Activated naive CD4-positive, alpha-beta T cell treated with Interleukin-2 at 50 U/mL for 16 hours (primary cell): ENCODE measurements around the gene ZNF436.
"Not testable (repeated sequence)": the region's sequence is repeated elsewhere in the genome, so short reads cannot be mapped to it uniquely, and the experiment has no call there.

Source experiments
- DNase-seq: peaks from one replicate; pipeline ENCODE4 v3.0.0-alpha.2; 2020

ZNF436 gene

GRCh38 chr1:23362218-23362713 is 7.4 kb downstream of the ZNF436 start:
- no peak for DNase-seq

DNA sequence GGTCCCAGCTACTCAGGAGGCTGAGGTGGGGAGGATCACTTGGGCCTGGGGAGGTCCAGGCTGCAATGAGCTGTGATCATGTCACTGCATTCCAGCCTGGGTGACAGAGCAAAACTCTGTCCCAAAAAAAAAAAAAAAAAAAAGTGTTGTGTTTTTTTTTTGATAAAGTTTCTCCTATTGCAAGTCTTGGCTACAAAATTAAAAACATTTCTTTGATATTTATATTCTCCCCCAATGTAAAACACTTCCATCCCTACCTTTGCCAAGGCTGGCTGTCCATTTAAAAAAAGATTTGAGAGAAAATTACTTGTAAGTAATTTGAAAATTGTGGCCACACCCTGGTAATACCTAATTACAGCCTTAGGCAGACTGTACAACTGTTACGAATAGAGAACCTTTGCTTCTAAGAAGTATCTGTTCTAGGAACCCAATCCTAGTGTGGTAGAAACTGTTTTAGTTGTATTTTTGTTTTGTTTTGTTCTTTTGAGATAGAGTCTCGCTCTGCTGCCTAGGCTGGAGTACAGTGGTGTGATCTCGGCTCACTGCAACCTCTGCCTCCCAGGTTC is 11.2 kb downstream of the ZNF436 start:
- no peak for DNase-seq

DNA sequence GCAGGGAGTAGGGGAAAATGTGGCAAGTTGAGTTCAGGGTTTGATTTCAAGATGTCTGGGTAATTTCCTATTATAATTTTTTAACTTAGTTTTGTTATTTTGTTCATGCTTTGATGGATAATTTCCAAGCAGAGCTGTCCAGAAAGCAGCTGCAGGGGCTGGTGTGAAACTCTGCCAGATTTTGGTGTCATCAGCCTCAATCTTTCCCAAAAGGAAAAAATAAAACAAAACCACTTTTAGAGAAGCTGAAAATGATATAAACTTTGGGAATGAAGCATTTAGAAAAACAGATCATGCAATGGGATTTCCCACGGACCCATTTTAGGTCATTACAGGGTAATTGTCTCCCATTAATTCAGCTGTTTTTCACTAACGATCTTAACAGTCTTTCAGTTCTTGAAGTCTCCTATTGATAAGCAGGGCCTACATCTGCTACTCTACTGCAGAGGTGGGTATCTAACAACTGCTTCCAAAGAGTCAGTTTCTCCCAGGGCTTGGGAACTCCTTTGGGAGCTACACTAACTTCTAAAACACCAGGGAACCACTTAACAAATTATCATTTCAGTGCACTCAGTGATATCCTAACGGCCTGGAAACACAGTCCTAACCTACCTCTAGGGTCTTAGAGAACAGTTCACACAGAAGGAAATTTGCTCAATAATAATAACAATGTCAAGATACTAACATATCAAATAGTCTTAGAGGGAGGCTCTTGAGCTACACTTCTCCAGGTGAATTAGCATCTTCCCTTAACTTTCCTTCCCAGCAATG is 12.3 kb downstream of the ZNF436 start:
- DNase-seq = no peak

GRCh38 chr1:23356471-23357137 is 13.0 kb downstream of the ZNF436 start:
- no peak for DNase-seq

GRCh38 chr1:23354245-23354644 is 15.4 kb downstream of the ZNF436 start:
- no peak for DNase-seq

DNA sequence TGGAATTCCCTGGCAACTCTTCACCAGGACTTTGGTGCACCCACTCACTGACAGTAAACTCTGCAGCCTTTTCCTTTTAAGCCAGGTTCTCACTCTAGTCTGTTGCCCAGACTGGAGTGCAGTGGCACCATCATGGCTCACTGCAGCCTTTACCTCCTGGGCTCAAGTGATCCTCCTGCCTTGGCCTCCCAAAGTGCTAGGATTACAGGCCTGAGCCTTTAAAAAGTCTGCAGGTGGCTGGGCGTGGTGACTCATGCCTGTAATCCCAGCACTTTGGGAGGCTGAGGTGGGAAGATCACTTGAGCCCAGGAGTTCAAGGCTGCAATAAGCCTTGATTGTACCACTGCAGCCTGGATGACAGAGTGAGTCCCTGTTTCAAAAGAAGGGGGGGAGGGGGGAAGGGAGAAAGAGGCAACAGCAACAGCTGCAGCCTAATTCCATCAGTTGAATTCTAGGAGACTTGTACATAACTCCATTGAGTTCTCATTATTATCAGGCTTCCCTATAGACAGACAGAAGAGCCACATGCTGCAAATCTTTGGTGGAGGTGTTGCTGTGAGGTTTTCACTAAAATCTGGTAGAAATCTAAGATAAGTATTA is 17.4 kb downstream of the ZNF436 start:
- no peak for DNase-seq

DNA sequence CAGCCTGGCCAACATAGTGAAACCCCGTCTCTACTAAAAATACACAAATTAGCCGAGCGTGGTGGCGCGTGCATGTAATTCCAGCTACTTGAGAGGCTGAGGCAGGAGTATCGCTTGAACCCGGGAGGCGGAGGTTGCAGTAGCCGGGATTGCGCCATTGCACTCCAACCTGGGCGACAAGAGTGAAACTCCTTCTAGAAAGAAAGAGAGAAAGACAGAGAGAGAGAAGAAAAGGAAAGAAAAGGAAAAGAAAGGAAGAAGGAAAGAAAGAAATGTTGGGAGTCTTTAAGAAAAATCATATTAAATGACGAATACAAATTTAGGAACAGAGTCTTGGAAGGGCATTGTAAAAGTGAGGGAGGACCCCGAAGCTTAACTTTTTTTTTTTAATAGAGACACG is 23.7 kb downstream of the ZNF436 start:
- no peak for DNase-seq

DNA sequence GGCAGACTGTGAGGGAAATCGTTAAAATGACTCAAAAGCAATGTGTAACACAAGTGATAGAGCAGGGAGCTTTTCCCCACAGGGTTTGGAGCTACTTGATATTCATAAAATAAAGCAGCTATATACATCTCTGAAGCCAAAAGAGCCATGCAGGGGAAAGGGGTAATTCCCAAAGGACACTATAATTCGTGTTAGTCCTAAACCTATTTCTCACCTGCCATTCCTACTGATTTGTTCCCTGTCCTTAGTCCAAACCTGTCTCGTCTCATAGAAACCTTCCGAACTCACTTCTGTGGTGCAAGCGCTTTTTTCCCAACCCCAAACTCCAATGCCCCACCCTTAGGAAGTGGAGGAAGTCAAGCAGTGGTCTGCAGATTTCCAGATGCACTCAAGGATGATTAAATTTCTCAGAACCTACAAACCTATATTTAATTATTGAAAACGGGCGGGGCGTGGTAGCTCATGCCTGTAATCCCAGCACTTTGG is 24.6 kb downstream of the ZNF436 start:
- DNase-seq = no peak

DNA sequence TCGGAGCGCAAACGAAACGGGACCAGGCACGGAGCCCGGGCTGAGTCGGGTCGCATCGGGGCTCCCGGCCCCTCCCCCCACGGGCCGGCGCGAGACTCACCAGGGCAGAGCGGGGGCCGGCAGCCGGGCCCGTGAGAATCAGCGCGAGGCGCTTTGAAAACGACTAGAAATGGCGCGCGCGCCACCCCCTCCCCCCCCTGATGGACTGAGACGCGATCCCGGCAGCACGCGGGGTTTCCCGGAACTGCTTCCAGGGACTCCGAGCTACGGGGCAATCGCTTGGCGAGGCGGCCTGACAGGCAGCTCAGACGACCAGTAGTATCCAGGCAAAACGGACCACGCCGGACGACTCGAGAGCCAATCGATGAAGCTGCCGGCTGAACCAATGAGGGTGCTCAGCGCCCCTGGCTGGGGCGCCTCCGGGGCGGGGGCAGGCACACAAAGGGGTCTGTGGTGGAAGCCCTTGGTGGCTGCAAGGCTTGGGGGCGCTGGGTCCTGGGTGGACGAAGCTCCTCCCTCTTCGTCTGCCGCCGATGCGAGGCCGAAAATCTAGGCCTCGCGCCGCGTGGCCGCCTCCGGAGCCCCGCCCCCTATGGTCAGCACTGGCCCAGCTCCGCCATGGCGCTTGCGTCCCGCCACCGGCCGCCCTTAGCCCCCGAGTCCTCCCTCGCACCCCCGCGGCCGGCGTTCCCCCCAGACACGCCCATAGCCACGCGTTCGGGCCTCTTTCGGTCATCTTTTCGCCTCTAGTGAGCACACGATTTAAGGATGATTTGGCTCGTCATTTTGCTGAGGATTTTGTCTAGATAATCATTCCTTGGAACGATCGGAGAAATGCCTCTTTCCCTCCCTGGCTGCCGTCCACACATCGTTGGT is 25.3 kb downstream of the ZNF436 start, which contains the start of gene HNRNPR:
Gene HNRNPR, minus strand, starts transcription at position 174 of the 876 bp plus-strand sequence. CDS start 3,276 bp downstream, outside the sequence.
- peak; percentile 99 for DNase-seq

- DNase-seq = peak; percentile 67
Measured at GRCh38 chr1:23343221-23344110, 26.2 kb downstream of the ZNF436 start.

- DNase-seq = no peak
Measured at GRCh38 chr1:23341931-23342692, 27.5 kb downstream of the ZNF436 start.

- DNase-seq = no peak
Measured at GRCh38 chr1:23339632-23340031, 30.0 kb downstream of the ZNF436 start.

DNA sequence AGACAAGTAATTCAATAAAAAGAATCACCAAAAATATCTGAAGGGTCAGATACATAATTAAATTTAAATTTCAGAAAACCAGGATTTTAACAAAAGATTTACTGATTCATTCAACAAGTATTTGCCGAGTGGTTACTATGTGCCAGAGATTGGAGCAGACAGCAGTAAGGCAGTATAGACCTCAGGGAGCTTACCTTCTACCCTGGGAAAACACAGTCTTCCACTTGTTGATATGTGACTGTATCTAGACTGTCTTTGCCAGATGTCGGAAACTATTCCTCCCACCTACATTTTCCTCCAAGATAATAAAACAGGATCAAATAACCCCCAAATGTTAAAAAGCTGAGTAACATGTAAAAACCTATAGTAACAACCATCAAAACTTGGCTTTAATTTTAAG is 31.8 kb downstream of the ZNF436 start:
- no peak for DNase-seq

DNA sequence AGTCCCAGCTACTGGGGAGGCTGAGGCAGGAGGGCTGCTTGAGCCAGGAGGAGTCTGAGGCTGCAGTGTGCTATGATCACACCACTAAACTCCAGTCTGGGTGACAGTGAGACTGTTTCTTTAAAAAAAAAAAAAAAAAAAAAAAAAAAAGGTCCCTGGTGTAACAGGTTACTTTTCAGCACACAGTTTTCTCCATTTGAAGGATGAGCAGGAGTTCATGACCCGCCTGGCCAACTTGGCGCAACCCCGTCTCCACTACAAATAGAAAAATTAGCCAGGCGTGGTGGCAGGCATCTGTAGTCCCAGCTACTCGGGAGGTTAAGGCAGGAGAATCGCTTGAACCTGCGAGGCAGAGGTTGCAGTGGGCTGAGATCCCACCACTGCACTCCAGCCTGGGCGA is 37.9 kb downstream of the ZNF436 start:
- DNase-seq = no peak

- DNase-seq = no peak
Measured at GRCh38 chr1:23330846-23331245, 38.8 kb downstream of the ZNF436 start.

- no peak for DNase-seq
Measured at GRCh38 chr1:23325393-23325792, 44.2 kb downstream of the ZNF436 start.

GRCh38 chr1:23322770-23323169 is 46.9 kb downstream of the ZNF436 start:
- no peak for DNase-seq

GRCh38 chr1:23310280-23310679 is 59.4 kb downstream of the ZNF436 start:
- DNase-seq = not testable (repeated sequence)
